HepG2 (cell line): Measurements from ENCODE around the gene UBE2H.

Experiments
- ASH2L ChIP-seq: fragments of 300-600, 200-600 bp; sonication (generic); IDR thresholded peaks from 2 replicates; pipeline ENCODE4 v1.7.0; 2017; ENCODE audit warnings: low read depth, mild to moderate bottlenecking, moderate library complexity, mixed read lengths, low read length; ENCODE audit not compliant: insufficient read length
- CEBPB ChIP-seq: IDR thresholded peaks from 2 replicates; pipeline ENCODE4 v1.6.1; 2011; ENCODE audit warnings: low read depth, low read length, improper control_type of control experiment, borderline replicate concordance
- CTCF ChIP-seq: sonication (generic); formaldehyde crosslinking; IDR thresholded peaks from 2 replicates; pipeline ENCODE4 v1.5.0; 2020; ENCODE audit warnings: mild to moderate bottlenecking, missing genetic modification reagents, moderate library complexity
- ERF ChIP-seq: IDR thresholded peaks from 2 replicates; pipeline ENCODE4 v1.6.1; 2018; ENCODE audit warnings: missing biosample characterization, missing genetic modification reagents
- FOXA1 ChIP-seq, 2 experiments: fragments of 450-650 bp in 1 of 2; sonication (generic) in 1 of 2; formaldehyde crosslinking in 1 of 2; IDR thresholded peaks; 2 replicates each; pipeline versions ENCODE4 v1.4.0 to v1.6.1; 2016 to 2020; ENCODE audit warnings: missing genetic modification reagents in 1 of 2
- HNRNPUL1 ChIP-seq: fragments of 200-400 bp; formaldehyde crosslinking; IDR thresholded peaks from 2 replicates; pipeline ENCODE4 v1.6.1; 2017; ENCODE audit warnings: low read depth, mild to moderate bottlenecking, low read length, moderate library complexity
- KDM4B ChIP-seq: sonication (generic); formaldehyde crosslinking; IDR thresholded peaks from 2 replicates; pipeline ENCODE4 v1.4.0; 2020; ENCODE audit warnings: missing genetic modification reagents
- MAFF ChIP-seq: IDR thresholded peaks from 2 replicates; pipeline ENCODE4 v1.6.1; 2011; ENCODE audit warnings: low read depth, low read length, improper control_type of control experiment
- SNAPC4 ChIP-seq: sonication (generic); formaldehyde crosslinking; IDR thresholded peaks from 2 replicates; pipeline ENCODE4 v1.4.0; 2020; ENCODE audit warnings: mild to moderate bottlenecking, missing genetic modification reagents
- ZFP91 ChIP-seq: sonication (generic); formaldehyde crosslinking; IDR thresholded peaks from 2 replicates; pipeline ENCODE4 v1.9.0; 2022; ENCODE audit warnings: missing genetic modification reagents, mild to moderate bottlenecking, borderline replicate concordance
- ZNF878 ChIP-seq: sonication (generic); formaldehyde crosslinking; IDR thresholded peaks from 2 replicates; pipeline ENCODE4 v1.8.1; 2023; ENCODE audit warnings: mild to moderate bottlenecking, missing genetic modification reagents, moderate library complexity

GRCh38 chr7:129940329-129940728 is 12.4 kb downstream of the UBE2H start:
- TF ChIP-seq FOXA1 (IDR thresholded peaks at IDR 0.05) (no peak), FOXA1 (CRISPR knock-in tag; IDR thresholded peaks at IDR 0.05) (no peak), CTCF (CRISPR knock-in tag) (no peak), ZFP91 (CRISPR knock-in tag) (no peak), MAFF (no peak), ERF (CRISPR knock-in tag) (no peak), HNRNPUL1 (no peak), CEBPB (no peak), SNAPC4 (no peak), ZNF878 (CRISPR knock-in tag) (no peak), ASH2L (no peak), KDM4B (CRISPR knock-in tag) (no peak)
